ENCODE results near the gene ZFPL1.

DNA sequence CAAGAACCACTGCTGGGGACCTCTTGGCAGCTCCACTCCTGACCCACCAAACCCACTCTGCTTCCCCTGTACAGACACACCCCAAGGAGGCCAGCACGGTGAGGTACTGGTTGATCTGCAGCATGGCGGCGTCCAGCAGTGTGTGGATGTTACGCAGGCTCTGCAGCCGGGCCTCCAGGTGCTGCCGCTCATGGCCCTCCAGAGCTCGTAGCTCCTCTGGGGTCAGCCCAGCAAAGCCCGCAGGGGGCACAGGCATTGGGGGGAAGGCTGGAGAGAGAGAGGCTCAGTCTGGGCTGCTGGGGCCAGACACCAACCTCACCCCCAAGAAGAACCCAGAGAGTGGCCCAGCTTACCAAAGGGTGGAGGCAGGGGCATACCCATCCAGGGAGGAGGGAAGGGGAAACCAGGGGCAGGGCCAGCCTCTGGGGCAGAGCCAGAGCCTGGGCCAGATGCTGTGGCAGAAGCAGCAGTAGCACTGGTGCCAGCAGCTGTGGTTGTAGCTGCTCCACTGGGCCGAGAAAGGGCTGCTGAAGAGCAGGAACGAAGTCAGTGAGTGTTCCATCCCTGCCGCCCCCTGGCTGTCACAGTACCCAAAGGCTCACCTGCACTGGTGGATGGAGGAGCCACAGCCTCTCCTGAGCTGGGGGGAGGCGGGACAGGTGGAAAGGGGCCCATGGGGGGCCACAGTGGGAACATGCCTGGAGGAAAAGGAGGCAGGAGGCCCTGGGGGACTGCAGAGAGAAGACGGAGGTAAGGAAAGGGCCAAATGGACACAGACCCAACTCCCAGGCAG, 45.8 kb downstream of the ZFPL1 start:
- TF ChIP-seq CTCF (IDR thresholded peaks at IDR 0.05; ENCODE audit: insufficient read depth, low read depth, low read length) (no peak), EZH2 (IDR thresholded peaks at IDR 0.05; ENCODE audit: insufficient read depth, low read length) (no peak)

Data from astrocyte (in vitro differentiated cells and primary cell).